Epithelial cell of proximal tubule (primary cell): ENCODE data around the gene INTS6. TPM values are rescaled to one million over a fixed set of nuclear protein-coding genes. Genes with fewer than 3 reads are reported as not detected.

Experiments
- DNase-seq: peaks from one replicate; pipeline ENCODE4 v3.0.0-alpha.2; 2011; ENCODE audit warnings: low read depth
- H3K4me3 ChIP-seq: 2 replicates; pipeline ENCODE4 v1.5.1; 2011; ENCODE audit warnings: low read depth, mild to moderate bottlenecking, low read length
- total RNA-seq: library from RNA; depleted of rRNA; stranded (reverse); fragments of >200 nt; gene quantifications from 2 replicates; pipeline ENCODE4 v1.2.3, GENCODE V29; 2015
- TF ChIP-seq, protein P1 (sequence below): conservative IDR thresholded peaks from 2 replicates; pipeline ENCODE4 v1.5.1; 2012; ENCODE audit warnings: low read depth, mild to moderate bottlenecking, low read length

The INTS6 gene
- total RNA-seq, 1 donor from 2014 or later = 30.2 TPM

DNA sequence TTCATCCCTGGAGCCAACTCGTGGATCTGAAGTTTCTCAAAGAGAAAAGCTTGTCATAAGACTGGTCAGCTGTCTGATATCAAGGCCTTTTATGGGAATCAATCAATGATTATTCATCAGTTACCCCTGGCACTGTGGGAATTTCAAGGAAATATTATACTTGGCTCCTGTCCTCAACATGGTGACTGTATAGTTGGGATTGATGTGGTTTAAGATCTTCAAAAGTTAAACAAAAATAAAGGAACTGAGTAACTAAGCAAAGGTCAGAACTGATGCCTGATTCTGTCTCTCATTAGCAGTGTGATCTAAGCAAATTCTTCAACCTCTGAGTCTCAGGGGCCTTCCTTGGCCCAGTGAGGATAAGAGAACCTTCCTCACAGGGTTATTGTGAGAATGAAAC lies 135.6 kb downstream of the INTS6 start:
- H3K4me3 ChIP-seq = no peak overlapping the region
- no peak for DNase-seq
- TF ChIP-seq, protein P1, sequence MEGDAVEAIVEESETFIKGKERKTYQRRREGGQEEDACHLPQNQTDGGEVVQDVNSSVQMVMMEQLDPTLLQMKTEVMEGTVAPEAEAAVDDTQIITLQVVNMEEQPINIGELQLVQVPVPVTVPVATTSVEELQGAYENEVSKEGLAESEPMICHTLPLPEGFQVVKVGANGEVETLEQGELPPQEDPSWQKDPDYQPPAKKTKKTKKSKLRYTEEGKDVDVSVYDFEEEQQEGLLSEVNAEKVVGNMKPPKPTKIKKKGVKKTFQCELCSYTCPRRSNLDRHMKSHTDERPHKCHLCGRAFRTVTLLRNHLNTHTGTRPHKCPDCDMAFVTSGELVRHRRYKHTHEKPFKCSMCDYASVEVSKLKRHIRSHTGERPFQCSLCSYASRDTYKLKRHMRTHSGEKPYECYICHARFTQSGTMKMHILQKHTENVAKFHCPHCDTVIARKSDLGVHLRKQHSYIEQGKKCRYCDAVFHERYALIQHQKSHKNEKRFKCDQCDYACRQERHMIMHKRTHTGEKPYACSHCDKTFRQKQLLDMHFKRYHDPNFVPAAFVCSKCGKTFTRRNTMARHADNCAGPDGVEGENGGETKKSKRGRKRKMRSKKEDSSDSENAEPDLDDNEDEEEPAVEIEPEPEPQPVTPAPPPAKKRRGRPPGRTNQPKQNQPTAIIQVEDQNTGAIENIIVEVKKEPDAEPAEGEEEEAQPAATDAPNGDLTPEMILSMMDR = no peak

GRCh38 chr13:51313619-51314018 lies 139.2 kb downstream of the INTS6 start:
- TF ChIP-seq, protein P1 = no peak
- DNase-seq = no peak
- H3K4me3 ChIP-seq = no peak overlapping the region

GRCh38 chr13:51311957-51312520 lies 140.8 kb downstream of the INTS6 start:
- no peak for DNase-seq
- TF ChIP-seq, protein P1 = no peak
- H3K4me3 ChIP-seq = no peak overlapping the region

Other genes starting within 250 kb of the INTS6 start
- 0.63 and 1.2 TPM in 2 replicates for gene FAM124A, start 230.6 kb downstream of the INTS6 start, total RNA-seq
- 0.07 TPM in 1 of 2 replicates, not detected in the other for gene SERPINE3, start 113.3 kb downstream of the INTS6 start, total RNA-seq
- 3.5 and 5.1 TPM in 2 replicates for gene WDFY2, start 131.4 kb upstream of the INTS6 start, total RNA-seq